GM18526 (cell line): ENCODE data around the gene RALGAPA2.

Experiments used
- POLR2A ChIP-seq: IDR thresholded peaks from 3 replicates; pipeline ENCODE4 v1.6.1; 2011; ENCODE audit not compliant: insufficient read length; ENCODE audit errors: extremely low read depth

RALGAPA2 gene

DNA sequence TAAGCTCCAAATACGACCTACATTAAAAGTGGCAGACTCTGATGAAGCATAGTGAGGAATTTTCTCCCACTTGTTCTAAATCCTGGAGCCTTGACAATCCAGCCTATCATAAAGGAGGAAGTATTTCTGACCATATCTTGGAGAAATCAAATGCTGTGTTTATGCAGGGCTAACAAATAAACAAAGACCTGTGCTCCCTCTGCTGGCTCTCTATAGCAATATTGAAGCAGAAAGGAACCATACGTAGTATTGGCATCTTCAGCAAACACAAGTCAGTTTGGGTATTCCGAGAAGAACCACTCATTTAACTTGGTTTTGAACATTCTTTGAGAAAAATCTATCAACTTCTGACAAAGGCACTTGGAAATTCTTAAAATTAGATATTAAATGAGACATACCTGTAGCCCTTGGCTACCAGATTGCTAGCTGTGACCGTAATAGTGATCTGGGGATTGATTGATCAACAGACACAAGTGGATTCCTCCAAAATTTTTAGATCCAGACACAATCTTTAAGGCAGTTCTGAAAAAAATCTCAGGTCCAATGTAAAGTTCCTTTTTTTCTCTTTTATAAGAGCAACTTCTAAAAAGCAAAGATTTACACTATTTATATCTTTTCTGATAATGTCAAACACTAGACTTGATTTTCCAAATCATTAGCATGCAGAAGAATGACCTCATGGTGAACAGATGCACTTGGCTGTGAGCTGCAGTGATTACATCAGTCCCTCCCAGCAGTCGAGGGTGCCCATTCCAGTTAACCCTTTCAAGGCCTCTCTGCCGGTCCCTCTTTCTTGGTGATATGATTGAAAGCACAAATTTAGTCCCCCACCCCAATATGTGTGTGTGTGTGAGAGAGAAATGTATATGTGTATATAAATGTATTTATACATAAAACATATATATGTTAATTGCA is 304.3 kb downstream of the RALGAPA2 start:
- TF ChIP-seq POLR2A = no peak

GRCh38 chr20:20406306-20406705 is 306.1 kb downstream of the RALGAPA2 start:
- no peak for TF ChIP-seq POLR2A

DNA sequence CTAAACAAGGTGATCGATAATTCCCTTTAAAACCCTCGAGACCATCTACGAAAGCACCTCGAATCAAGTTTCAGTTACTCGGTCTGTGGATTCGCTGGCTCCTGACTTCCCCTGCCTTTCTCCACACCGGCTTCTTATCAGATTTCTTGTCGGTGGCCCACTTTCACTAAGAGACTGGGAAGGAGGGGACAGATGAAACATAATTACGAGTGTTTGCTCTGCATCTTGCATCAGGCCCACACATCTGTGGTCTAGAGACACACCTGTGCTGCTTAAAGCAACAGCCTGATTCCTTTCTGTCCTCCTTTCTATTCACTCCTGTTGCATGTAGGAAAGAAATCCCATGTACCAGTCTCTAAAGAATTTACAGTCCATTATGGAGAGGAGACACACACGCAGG is 306.8 kb downstream of the RALGAPA2 start:
- TF ChIP-seq POLR2A = no peak

DNA sequence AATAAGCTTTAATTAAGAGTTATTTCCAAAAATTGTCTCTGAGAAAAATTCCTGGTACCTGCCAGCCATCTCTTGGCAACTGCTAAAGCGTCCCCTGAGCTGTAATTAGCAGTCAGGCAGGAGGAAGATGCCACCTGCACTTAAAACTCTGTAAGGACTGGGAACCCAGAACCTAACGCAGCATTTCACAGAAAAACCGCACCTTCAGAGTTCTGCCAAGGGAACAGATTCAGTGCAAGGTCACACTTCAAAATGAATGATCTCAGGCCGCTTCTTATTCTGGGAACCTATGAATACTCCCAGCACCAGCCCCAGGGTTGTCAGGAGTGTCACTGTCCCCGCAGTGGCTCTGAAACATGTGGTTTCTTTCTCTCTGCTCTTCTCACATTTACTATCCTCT is 307.8 kb downstream of the RALGAPA2 start:
- no peak for TF ChIP-seq POLR2A

DNA sequence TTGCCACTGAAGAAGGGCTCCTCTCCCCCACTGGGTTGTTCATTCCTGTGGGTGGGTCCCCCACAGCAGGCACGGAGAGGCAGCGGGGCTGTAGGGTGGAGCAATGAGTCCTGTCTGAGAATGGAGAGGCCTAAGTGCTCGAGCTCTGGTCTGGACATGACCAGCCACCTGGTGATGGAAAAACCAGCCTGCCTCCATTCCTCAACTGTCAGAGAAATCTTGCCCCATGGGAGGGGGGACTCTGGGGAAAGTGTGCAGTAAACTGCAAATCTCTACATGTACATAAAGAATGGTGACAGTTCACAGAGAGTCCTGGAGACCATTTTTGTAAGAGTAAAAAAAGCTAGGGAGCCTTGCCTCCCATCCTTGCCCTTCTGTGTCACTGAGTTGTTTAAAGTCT is 310.5 kb downstream of the RALGAPA2 start:
- TF ChIP-seq POLR2A = no peak

DNA sequence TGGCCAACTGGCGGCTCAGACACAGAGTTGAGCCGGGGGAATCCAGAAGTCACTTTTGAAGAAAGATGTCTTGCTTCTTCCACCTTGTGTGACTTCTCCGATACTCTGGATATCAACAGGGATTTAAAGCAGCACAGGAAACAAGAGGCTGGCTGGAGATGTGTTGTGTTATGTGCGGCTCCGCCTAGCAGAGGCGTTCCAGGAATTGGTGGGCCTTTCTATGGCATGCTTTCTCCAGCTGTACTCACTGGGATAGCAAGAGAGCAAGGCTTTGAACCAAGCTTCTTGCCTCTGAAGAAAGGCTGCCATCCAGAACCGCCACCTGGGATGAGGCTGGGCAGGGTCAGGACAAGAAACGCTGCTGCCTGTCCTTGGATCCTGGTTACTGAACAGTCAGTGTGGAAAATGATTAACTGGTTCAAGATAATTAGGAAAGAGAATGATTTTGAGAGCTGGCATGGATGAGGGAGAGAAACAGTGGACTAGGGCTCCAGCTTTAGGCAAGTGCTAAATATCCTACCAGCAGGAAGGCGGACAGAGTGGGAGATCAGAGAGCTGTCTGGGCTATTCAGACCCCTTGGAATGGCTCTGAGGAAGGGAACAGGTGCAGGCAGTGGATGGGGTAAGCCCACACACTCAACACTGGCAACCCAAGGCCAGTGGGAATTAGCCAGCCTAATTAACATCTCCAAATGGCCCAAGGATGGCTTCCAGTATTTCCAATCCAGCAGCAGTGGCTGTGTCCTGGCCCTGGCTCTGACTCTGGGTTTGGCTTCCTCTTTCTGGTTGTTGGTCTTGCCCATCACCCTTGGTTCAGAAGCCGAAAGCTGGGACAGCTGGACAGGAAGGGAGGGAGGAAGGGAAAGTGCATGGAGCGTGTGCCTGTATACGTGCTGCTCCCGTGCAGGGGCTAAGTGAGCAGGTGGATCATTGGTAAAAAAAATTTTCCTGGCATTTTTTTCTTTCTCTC is 312.6 kb downstream of the RALGAPA2 start:
- TF ChIP-seq POLR2A = no peak

DNA sequence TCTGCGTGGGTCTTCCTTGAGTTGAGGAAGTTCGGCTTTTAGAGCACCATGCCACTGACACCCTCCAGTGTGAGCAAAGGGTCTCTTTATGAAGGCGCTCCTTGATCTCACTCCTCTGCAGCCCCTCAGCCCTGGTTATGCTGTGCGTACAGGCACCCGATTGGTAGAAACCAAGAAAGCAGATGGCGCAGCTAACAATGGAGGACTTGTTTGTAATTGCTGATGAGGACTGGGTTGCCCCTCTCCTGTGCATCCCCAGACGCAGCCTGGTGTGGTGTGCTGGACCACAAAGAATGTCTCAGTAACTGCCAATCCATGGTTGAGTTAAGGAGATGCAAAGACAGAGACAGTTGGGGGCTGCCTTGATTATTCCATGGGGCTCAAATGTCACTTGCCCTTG is 314.3 kb downstream of the RALGAPA2 start:
- TF ChIP-seq POLR2A = no peak

DNA sequence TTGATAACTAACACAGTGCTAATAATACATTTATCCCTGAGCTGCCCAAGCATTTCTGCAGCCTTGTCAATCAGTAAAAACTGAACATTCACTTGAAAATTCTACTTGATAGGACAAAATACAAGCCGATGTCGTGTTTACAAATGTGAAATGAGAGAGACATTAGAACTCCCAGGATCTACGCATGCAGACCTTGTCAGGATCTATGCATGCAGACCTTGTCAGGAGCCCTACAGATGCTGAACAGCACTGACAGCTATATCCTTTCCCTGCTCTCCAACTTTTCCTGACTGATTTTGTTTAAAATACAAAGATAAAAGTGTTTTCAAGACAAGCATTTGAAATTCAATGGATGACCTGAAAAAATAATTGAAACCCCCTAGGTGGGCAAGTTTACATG is 315.6 kb downstream of the RALGAPA2 start:
- no peak for TF ChIP-seq POLR2A

DNA sequence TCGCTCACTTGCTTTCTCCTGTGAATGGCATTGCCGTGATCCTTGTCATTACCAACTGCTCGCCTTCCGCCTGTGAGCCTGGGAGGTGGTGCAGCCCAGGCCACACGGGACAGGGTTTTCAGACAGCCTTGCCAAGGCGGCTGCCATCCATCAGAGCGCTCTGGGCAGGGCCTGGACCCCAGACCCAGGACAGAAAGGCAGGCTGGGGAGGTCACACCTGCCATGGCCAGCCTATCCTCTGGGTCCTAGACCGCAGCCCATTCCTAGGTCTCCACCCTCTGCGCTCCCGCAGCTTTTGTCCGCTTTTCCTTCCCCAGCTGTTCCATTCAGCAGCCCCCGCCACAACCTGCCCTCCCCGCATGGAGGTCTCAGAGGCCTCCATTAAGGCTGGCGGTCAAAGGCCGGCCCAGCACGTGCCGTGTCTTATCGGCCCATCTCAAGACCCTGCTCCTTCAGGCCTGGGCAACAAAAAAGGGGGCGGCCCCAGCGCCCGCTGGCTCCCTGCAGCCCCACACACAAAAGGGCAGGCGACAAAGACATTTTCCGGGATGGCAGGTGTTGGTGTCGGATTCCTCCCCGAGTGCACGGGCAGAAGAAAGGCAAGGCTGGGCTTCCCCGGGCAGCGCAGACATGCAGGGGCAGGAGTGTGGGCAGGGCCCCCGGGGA is 316.4 kb downstream of the RALGAPA2 start:
- no peak for TF ChIP-seq POLR2A

GRCh38 chr20:20395087-20395486 is 317.4 kb downstream of the RALGAPA2 start:
- TF ChIP-seq POLR2A = no peak

DNA sequence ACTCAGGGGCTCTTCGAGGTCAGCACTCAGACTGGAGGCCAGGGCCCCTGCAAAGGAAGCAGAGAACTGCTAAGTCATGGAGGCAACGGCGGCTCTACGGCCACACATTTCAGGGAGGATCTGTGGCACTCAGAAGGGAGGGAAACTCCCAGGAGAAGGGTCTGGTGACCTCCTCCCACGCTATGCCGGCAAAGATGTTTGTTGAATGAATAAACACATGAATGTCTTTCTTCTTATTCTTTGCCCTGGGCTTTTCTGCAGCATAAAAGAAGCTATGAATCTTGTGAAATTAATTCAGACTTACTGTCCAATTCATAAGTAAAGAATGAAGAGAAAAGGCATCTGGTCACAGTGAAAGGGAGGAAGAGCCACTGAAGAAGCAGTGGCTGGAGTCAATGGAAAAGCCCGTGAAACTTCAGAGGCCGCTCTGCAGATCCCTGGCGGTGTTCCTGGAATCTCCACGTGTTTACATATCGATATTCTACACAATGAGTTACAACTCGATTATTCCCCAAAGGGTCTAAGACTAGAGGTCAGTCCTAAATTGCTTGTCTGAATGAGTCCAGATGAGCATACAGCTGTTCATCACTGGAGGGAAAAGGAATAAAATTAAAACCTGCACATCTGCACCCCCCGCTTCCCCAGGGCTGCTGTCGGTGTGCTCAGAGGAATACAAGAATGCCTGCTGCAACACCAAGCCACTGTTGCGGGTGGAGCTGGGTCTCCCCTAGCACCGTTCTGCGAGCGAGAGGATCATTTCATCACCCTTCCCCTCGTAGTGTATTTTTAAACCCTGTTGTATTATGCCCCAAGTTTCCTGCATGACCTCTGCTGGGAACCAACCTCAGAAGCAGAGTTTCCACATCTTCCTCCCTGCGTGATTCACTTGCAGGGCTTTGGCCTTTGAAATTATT is 319.0 kb downstream of the RALGAPA2 start:
- TF ChIP-seq POLR2A = no peak

GRCh38 chr20:20391766-20392165 is 320.7 kb downstream of the RALGAPA2 start:
- TF ChIP-seq POLR2A = no peak

DNA sequence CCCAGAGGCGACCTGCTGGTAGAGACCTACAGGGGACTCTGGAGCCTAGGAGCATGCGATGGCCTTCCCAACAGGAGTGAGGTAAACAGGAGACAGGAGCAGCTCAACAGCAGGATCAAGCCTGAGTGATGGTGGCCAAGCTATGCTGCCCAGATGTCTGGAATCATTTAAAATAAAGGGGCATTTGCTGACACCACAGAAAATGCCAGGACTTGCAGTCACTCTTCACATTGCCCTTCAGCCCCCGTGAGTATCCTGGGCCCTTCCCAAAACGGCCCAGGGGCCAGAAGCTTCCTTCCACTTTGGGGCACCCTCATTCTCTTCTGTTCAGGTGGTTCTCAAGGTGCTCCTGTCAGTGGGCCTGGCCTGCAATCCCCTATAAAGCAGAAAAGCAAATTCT is 321.3 kb downstream of the RALGAPA2 start:
- no peak for TF ChIP-seq POLR2A

DNA sequence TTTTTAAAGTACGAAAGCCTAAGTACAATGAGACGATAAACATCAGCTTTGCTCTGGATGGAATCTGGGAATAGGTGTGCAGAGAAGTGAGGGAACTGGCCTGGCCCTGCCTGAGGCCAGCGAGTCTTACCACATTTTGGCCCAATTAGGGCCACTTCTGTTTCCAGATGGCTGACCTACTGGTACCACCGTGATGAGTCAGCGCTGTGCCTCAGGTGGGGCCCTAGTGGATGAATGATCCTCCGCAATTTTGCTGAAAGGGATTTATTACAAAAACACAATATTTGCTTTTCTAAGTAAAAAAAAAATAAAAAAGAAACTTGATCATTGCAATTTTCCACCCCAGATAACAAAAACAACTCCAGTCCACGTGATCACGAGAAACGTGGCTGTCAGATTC is 322.1 kb downstream of the RALGAPA2 start:
- TF ChIP-seq POLR2A = no peak
